ENCODE measurements around the gene SUCLA2. TPM values are rescaled to one million over a fixed set of nuclear protein-coding genes. Genes with fewer than 3 reads are reported as not detected.

The SUCLA2 gene
- total RNA-seq, 1 donor from 2014 or later, result 168 TPM

- intact Hi-C loops (cut with DNase I), result no loop called here
- ATAC-seq, result no peak
Measured at GRCh38 chr13:47929156-47929555, 71.9 kb downstream of the SUCLA2 start.

GRCh38 chr13:47917022-47917574 is 84.0 kb downstream of the SUCLA2 start:
- intact Hi-C loops (cut with DNase I), result no loop called here
- DNase-seq (ENCODE audit: missing footprints) (no peak), ATAC-seq (no peak)

More at GRCh38 chr13:47929156-47929555, 71.9 kb downstream of the SUCLA2 start:
- no peak for DNase-seq (ENCODE audit: missing footprints)

DNA sequence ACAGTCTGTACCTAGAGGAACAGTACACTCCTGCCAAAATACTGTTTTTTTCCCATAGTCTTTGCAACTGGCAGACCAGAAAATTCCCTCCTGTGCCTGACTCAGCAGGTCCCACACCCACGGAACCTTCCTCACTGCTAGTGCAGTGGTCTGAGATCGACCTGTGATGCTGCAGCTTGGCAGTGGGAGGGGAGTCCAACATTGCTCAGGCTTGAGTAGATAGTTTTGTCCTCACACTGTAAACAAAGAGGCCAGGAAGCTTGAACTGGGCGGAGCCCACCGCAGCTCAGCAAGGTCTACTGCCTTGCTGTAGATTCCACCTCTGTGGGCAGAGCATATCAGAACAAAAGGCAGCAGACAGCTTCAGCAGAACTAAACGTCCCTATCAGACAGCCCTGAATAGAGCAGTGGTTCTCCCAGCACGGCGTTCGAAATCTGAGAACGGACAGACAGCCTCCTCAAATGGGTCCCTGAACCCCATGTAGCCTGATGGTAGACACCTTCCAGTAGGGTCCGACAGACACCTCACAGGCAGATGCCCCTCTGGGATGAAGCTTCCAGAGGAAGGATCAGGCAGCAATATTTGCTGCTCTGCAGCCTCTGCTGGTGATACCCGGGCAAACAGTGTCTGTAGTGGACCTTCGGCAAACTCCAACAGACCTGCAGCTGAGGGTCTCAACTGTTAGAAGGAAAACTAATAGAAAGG is 92.7 kb downstream of the SUCLA2 start:
- intact Hi-C loops (cut with DNase I), result no loop called here

DNA sequence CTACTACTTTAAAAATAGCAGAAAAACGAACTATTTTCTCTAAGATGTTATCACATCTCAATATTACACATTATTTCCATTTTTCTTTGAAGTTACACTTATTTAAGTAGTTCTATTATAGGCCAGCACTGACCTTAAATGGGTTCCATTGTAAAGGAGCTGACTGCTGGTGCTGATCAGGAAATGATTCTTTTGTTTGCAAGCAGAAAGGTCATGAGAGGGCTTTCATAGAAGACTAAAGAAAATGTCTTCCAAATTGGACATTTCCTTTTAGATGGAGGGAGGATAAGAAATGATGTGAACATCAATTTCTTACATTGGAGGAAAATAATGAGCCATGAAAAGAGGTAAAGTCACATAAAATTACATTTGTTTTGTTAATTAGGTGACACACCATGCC is 96.2 kb downstream of the SUCLA2 start:
- intact Hi-C loops (cut with DNase I), result no loop called here
- ATAC-seq (no peak), DNase-seq (ENCODE audit: missing footprints) (no peak)

More for the DNA sequence above, 92.7 kb downstream of the SUCLA2 start:
- DNase-seq (ENCODE audit: missing footprints) (no peak), ATAC-seq (no peak)

GRCh38 chr13:47904241-47904640 is 96.8 kb downstream of the SUCLA2 start:
- intact Hi-C loops (cut with DNase I), result no loop called here
- no peak for DNase-seq (ENCODE audit: missing footprints)
- ATAC-seq, result no peak

- ATAC-seq (no peak), DNase-seq (ENCODE audit: missing footprints) (no peak)
- intact Hi-C loops (cut with DNase I), result no loop called here
Measured at GRCh38 chr13:47903836-47904235, 97.2 kb downstream of the SUCLA2 start.

DNA sequence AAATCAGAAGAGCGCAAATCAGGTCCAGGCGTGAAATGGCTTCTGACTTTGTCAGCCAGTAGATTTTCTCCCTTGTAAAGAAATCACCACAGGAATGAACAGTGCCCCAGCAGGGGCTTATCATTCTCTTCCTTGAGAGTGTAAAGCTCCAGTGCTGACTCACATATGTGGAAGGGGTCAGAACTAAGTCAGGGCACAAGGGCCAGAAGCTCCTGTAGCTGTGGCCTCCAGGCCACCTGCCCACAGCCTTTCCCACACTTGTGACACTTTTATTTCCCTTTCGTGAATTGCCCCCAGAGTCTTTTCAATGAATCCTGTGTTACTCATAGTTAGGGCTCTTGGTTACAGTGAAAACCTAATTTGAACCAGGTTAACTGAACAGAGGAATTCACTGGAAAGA is 99.6 kb downstream of the SUCLA2 start:
- intact Hi-C loops (cut with DNase I), result no loop called here
- ATAC-seq (no peak), DNase-seq (ENCODE audit: missing footprints) (no peak)

DNA sequence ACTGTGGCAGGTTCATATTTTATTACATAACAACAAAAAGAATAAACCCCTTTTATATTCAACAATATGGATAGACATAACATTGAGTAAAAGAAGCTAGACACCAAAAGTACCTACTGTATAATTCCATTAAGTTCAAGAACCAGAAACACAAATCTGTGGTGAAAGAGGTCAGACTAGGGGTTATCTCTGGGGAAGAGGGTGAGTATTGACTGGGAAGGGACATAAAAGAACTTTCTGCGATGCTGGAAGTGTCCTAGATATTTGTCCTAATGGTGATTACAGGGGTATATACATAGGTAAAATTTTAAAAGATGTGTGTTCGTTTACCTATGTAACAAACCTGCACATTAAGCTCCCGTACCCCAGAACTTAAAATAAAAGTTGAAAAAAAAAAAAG is 103.0 kb downstream of the SUCLA2 start:
- DNase-seq (ENCODE audit: missing footprints) (no peak), ATAC-seq (no peak)
- intact Hi-C loops (cut with DNase I), result no loop called here

GRCh38 chr13:47897411-47898050 is 103.5 kb downstream of the SUCLA2 start:
- ATAC-seq, result no peak
- intact Hi-C loops (cut with DNase I), result no loop called here
- no peak for DNase-seq (ENCODE audit: missing footprints)

GRCh38 chr13:47896546-47896945 is 104.5 kb downstream of the SUCLA2 start:
- DNase-seq (ENCODE audit: missing footprints) (no peak), ATAC-seq (no peak)
- intact Hi-C loops (cut with DNase I), result no loop called here

- intact Hi-C loops (cut with DNase I), result no loop called here
- ATAC-seq (no peak), DNase-seq (ENCODE audit: missing footprints) (no peak)
Measured at GRCh38 chr13:47896111-47896510, 105.0 kb downstream of the SUCLA2 start.

GRCh38 chr13:47893527-47893926 is 107.5 kb downstream of the SUCLA2 start:
- ATAC-seq, result no peak
- intact Hi-C loops (cut with DNase I), result no loop called here

More at GRCh38 chr13:47893527-47893926, 107.5 kb downstream of the SUCLA2 start:
- no peak for DNase-seq (ENCODE audit: missing footprints)

Other genes with a start within 250 kb of the SUCLA2 start
- gene NUDT15, start 36.5 kb upstream of the SUCLA2 start, total RNA-seq, result 12.1 TPM
- 42.2 TPM for gene MED4, start 93.8 kb upstream of the SUCLA2 start, total RNA-seq
- gene ITM2B, start 231.9 kb upstream of the SUCLA2 start, total RNA-seq, result 537 TPM